Stimulated activated CD4-positive, alpha-beta T cell treated with anti-CD3 and anti-CD28 coated beads, Interleukin-1b, Interleukin-23, amount 100 ng/mL, for 48 hours (primary cell): ENCODE measurements around the gene ENTHD1.

Experiments
- DNase-seq: peaks from one replicate; pipeline ENCODE4 v3.0.0-alpha.2; 2020

The ENTHD1 gene

DNA sequence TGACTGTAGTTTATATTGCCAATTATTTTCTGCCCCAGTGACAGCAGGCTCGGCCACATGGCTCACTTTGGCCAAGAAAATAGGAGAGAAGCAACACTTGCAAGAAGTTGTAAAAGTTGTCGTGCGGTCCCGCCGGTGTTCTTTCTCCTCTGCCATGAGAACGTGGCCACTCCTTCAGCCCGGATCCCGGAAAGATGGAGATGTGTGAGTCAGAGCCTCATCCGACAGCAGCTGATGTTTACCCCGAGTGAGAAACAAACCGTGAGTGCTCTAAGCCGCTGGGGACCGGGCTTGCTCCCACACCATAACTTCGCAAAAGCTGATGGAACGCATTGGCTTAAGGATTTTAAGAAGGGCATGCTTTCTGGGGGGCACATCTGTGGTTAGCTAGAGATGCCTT lies 166.0 kb downstream of the ENTHD1 start:
- DNase-seq: no peak

DNA sequence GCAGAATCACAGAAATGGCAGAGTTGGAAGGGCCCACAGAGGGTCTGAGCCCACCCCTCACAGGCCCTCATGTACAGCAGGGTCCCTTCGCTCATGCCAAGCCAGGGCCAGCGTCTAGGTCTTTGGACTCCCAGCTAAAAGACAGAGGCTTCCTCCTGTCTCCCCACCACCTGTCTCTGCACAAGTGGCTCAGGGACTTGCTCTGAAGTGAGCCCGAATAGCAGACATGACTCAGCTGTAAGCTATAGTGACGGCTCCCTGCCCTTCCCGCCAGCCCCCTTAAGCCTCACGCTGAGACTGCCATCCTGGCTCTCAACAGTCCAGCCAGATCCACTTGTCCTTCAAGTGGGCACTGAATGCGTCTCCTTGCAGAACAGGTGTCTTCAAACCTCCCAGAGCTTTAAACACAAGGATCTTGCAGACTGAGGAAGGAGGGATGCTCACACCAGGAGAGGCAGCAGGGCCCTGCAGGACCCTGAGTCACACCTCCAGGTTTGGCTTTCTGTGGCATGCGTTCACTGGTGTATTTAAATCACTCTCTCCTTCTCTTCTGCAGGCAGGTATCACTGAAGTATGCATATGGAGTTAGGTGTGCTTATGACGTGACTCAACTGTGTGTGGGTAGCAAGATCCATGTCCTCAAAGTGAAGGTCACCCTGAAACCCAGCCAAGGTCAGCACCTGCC lies 168.1 kb downstream of the ENTHD1 start:
- DNase-seq: no peak

DNA sequence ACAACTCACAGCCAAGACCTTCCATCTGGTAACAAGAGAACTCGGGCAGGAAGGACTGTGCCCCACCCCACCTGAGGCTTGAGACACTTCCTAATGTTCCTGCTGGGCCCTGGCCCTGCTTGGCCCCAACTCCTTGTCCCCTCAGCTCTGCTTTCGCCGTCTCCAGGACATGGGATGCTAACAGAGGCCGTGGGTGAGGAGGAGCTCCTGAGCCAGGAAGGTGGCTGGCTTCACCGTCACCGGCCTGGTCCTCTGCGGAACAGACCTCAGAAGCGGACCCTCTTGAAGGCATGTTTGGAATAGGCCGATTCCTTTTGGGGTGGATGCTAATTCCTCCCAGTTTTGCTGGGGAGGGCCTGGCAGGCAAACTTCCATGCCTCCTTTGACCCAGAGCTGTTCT lies 168.7 kb downstream of the ENTHD1 start:
- no peak for DNase-seq

DNA sequence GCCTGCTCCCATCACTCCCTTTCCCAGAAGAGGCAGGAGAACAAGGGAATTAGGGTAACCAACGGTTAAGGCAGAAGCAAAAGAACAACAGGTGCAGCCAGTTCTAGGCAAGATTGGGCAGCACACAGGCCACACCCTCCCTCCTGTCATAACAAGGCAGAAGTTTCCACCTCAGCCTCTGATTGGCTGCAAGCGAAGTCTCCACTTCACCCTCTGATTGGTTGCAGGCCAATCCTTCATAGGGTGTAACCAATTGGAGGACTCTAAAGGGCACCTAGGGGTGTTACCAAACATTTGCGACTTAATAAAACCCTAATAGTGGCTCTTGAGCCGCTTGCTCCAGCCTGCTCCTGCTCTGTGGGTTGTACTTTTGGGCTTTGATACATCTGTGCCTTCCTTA lies 169.2 kb downstream of the ENTHD1 start:
- no peak for DNase-seq

DNA sequence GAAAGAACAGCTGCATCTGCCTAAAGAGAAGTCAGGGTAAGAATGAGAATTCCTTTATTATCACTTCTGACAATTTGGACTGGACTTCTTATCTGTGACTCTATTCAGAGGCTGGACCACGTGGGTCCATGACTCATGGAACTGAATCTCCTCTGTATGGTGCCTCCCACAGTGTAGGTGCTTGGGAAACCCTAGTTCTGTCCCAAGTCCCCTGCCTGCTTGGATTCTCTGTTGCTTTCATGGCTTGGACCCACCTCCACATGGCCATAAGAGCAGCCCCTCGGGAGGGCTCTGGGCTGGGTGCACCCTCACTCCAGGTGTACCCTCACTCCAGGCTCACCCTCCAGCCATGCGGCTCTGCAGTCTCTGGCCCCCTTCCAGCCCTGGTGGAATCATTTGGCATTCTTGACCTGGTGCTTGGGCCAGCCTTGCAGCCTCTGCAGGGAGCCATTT lies 169.6 kb downstream of the ENTHD1 start:
- no peak for DNase-seq

DNA sequence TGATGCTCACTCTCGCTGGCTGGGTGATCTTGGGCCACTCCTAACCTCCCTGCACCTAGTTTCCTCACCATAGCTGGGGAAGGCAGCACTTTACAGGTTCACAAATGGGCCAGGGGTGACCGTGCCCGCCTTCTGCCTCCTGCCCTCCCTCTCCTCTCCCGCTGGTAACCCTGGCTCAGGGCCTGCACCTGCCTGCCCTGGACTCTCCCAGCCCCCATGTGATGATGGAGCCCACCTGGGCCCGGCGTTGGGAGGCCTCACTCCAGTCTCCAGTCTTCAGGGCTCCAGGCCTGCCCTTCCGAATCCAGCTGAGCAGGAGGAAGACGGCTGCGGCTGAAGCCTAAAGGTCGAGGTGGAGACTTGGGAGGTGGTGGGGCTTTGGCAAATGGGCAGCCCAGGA lies 170.1 kb downstream of the ENTHD1 start:
- no peak for DNase-seq

DNA sequence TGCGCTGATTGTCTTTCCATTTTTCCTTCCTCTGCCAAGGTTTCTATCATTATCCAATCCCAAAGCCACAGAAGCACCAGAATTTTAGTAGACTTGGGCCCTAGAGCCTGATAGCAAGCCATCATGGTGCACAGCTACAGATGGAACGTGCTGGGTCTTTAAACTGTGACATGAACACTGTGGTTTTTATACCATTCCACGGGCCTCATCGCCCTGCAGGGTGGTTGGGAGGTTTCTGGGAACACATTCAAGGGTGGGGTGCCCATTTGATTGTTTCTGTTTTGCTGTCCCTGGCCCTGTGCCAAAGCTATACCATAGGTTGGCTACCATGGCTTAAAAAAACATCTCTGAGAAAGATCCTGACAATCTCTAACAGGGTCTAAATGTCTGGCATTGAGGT lies 171.1 kb downstream of the ENTHD1 start:
- no peak for DNase-seq

DNA sequence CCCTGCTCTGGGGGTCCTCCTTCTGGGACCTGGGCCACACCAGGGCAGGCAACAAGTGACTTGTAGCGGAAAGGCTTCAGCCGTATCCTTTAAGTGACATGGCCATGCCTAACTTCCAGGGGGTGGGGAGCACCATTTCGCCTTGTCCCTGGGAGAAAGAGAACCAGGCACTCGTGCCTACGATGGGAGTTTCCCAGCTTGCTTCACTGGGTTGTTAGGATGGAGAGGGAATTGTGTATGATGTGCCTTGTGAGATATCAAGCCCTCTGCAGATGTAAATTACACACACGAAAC lies 171.6 kb downstream of the ENTHD1 start:
- DNase-seq: no peak

DNA sequence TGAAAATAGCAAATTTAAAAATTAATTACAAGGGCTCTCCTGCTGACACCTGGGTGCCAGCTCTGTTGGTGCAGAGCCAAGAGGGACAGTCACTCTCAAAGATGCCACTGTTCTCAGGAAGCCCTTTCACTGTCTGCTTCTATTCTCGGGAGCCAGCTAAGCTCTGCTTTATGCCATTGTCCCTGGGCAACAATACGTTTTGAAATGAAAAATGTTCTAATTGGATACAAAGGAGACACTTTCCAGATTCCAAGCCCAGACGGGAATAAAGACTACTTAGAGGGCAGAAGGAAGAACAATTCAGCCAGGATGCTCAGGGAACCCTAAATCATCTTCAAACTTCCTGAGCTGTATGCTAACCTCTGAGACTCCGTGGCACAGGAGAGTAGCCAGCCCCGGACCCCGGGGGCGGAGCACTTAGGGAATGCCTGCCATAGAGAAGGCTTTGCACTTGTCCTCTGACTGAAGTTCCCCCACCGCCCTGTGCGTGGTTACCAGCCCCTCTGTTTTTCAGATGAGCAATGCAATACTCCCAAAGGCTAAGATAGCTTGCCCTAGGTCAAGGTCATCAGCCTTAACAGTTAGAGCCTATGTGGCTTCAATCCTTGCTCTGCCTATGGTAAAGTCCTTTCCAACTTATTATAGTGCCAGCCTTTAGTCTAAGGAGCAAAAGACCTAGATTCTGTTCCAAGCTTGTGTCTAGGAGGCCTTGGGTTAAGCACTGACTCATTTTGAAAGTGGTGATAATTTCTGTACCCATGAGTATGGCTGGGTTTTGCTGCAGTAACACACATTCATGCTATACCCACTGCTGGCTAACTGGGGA lies 172.1 kb downstream of the ENTHD1 start:
- no peak for DNase-seq

DNA sequence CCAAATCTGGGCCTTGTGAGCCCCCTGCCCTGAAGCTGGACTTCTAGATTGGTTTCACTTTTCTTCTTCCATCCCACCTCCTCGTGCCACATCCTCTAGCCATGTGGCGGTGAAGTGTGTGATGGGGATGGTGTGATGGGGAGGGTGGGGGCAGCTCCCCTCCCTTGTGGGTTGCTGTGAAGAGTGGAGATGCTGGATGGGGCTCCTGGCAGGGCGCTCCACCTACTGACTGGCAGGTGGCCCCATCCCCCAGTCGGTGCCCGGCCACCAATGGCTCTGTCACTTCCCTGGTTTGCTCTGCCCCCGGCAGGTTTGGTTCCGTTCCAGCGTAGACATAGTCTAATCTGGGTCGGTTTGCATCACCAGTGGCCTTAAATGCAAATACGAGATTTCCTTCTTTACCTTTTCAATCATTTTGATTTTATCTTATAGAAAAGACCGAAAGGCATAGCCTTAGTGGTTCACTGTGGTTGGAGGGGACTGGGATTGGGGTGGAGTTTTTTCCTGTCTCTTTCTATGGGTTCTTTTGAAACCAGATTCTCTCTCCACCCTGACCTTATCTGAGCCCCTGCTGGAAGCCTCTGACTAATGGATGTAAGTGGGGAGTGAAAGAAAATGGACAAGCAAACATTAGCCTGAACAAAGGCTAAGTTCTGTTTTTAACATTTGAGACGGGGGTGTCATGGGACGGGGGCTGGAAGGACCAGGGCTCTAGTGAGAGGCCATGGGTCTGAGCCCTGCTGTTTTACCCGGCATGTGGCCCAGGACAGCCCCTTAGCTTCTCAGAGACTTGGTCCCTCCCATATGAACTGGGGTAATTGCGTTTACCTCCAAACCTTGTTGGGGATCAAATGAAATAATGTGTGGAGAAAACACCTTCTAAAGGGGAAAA lies 173.8 kb downstream of the ENTHD1 start:
- no peak for DNase-seq

DNA sequence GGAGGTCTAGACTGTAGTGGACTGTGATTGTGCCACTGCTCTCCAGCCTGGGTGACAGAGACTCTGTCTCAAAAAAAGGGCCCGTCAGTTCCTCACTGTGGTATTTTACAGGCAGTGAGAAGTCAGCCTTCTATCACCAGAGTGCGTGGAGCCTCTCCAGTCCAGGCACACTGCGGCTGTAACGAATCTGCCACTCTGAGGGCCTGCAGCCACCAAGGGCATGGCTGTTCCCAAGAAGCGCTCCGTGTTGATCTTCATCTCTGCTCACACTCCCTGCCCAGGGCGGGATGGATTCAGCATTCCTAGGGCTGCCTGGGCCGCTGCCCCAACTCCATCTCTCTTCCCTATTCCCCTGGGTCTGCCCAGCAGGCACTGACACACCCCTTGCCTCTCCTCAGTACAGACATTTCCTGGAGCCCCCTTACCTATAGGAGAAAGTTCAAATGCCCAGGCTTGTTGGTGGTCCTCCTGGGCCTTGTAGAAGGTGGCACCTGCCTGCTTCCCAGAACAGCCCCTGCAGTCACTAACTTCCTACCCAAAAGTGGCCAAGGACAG lies 174.6 kb downstream of the ENTHD1 start:
- DNase-seq: no peak

DNA sequence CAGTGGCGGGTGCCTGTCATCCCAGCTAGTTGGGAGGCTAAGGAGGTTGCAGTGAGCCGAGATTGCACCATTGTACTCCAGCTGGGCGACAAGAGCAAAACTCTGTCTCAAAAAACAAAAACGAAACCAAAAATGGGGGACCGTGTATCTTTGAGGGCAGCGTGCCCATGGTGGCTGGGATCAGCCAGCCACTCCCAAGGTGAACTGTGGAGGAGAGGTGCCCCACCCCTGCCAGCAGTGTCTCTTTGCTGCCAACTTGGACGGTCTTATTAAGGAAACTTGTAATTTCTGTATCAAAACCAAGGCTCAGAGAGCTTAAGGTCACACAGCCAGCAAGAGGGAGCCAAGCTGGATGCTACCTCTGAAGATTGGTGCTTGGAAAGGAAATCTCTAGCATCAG lies 175.4 kb downstream of the ENTHD1 start:
- DNase-seq: no peak

DNA sequence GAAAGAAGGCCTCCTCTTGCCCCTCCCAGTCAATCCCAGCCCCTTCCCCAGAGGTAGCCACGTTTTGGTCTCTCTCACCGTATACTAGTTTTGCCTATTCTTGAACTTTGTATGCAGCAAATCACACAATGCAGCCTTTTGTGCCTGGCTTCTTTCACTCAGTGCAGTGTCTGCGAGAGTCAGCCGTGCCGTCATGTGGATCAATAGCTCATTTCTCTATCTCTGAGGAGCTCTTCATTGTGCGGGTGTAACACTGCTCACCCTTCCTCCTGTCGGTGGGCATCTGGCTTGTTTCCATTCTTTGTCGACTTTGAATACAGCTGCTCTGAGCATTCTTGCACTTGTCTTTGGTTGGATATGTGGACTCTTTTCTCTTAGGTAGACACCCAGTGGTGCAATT lies 176.5 kb downstream of the ENTHD1 start:
- DNase-seq: no peak

DNA sequence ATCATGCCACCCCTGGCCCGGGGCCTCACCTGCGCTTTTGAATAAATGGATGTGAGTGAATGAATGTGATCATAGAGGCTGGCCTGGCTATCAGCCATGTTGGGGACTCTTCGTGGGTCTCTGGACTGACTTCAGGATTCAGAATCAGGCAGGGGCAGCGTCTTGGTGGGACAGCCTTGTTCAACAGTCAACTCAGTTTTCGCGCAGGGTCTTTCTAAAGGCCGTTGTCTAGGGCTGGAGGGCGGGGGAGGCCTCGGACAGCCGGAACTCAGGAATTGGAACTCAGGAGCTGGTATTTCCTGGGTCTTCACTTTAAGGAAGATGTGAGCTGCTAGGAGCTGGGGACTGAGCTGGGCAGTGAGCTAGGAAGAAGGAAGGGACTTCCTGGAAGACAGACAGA lies 177.0 kb downstream of the ENTHD1 start:
- DNase-seq: no peak

DNA sequence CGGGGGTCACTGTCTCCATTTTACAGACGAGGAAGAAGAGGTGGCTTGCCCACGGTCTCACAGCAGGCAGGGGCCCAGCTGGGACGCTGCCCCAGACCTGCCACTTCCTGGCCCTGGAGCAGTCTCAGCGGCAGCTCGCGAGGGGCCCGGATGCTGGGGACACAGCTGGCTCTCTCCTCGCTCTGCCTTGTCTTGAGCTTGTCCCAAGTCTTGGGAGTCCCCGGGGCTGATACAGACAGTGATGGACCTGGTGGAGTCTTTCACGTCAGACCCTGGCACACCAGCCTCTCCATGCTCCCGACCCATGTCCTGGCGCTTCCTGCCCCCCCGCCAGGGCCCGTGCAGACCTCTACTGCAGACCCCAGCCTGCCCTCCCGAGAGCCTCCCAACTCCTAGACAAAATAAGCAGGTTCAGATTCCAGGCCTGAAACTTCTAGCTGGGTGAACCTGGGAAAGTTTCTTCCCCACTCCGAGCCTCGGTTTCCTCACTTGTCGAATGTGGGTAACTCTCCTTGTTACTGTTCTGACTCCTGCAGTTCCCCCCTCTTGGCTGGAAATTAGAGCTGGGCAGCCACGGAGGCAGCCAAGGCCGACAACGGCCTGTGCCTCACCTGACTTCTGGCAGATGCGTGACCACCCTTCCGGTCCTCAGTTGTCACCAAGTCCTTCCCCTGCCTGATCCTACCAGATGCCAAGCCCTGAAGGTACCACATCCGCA lies 177.6 kb downstream of the ENTHD1 start:
- DNase-seq: no peak

DNA sequence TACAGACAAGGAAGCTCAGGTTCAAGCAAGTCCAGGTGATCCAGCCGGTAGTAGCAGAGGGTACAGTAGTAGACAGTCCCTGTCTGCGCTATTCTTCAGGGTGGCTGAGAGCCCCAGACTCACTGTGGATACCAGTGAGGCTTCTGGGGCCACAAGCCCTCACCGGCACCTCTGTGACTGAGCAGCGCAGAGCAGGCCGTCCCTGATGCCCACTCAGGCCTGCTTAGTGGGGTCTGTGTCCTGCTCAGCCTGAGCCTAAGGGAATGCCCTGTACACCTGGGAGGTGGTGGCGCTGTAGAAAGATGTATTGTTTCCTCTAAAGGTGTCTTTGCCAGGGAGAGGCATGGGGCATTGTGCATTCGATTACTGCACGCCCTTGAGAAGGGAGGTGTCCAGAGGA lies 179.2 kb downstream of the ENTHD1 start:
- DNase-seq: no peak

DNA sequence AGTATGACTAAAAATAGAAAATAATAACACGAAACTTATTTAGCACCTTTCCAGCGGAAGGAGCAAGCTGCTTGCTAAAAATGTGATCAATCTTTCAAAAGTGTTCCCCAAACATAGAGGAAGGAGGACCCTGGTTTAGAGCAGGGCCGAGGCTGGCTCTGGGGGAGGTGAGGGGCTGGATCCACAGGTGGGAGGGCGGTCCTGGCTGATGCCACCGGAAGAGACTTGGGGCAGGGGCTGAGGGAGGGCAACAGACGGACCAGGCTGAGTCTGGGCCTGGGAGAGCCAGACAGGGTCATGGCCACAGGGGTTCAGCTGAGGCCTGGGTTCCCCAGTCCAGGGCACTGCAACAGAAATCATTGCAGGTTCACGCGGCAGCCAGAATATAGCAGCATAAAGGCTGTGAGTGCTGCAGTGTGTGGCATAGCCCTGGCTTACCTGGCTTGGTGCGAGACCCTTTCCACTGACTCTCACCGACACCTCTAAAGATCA lies 179.7 kb downstream of the ENTHD1 start:
- no peak for DNase-seq

DNA sequence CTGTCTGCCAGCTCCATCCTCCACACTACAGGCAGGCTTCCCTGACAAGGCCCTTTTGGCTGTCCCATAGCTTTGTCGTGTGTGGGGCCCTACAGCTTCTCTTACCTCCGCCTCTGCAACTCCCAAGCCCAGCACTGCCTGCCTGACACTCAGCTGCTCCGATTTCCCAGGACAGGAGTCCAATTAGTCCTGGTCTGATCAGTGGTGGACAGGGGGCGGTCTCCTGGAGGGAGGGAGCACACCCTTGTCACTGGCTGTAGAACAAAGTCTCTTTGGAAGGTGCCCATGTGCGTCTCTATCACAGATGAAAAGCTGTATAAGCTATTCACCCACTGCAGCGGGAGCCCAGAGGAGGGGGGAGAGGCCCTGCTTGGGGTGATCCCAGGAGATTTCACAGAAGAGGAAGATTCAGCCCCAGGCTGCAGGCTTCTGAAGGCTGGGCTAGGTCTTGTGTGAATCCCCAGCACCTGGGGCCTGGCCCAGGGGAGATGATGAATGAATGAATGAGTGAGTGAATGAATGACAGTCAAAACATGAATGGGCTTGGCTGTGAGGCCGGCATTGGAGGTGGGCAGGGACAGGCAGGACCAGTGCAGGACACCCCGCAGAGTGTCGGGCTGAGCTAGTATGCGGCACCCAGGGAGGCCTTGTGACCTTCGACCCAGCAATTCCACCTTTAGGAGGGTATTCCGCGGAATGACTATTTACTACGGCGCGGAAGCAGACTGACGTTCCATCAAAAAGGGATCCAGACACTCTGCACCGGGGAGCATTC lies 180.6 kb downstream of the ENTHD1 start:
- DNase-seq: no peak

DNA sequence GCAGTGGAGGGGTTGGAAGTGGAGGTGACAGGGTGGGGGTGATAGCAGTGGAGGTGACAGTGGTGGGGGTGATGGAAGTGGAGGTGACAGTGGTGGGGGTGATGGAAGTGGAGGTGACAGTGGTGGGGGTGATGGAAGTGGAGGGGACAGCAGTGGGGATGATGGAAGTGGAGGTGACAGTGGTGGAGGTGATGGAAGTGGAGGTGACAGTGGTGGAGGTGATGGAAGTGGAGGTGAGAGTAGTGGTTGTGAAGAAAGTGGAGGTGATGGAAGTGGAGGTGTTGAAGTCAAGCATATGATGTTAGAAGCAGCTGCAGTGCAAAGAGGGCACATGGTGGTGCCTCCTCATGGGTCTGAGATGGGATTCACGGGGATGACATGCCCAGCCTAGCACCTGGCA lies 181.5 kb downstream of the ENTHD1 start:
- DNase-seq: no peak

DNA sequence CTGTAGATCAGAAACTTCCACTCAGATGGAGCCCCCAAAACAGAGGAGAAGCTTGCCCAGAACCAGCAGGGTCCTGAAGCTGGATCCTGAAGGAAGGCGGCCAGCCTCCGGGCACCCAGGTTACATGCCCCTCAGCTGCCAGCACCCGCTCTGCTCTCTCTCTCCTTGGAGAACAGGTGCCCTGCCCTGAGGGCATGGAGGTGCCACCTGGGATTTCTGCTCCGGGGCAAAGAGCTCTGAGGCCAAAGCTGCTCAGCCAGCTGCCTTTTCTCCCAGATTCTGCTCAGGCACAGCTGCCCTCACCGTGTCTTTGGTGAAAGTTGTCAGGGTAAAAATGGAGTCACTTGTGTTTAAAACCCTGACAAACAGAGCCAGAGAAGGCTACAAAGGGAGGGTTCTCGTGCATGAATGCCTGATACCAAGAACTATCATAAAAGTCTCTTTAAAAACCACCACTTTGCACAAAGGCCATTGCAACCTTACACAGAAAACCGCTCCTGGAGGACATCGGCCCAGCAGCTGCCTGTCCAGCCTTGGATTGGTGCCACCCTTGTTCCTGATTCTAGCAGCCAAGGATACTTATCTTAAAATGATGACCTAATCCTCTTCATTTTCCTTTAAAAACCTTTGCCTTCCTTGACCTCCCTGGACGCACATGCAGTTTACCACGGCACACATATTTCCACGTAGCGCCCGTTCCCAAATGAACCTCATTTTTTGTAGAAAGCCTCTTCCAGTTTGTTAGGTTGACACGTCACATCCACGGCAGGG lies 183.0 kb downstream of the ENTHD1 start:
- no peak for DNase-seq

DNA sequence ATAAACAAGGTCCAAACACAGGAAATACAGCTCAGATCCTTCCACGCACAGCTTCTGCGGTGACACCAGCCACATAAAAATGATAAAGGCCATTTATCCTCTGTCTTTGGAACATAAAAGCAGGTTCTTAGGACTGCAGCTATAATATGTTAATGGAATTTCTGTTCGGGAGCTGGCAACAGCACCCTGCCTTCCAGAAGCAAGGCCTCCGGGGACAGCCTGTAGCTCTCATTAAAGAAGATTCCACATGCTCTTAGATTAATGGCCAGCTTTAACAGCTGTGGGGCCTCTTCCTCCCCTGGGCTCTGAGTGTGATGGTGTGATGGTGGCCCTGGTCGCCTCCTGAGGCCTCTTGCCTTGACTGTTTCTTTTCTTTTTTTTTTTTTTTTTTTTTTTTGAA lies 185.7 kb downstream of the ENTHD1 start:
- DNase-seq: no peak
